Breast epithelium (tissue), 4 donors: Measurements from ENCODE around the gene CLK2. TPM values are rescaled to one million over a fixed set of nuclear protein-coding genes. Genes with fewer than 3 reads are reported as not detected.

Experiments
- DNase-seq, 2 donors: peaks; one replicate each; pipeline ENCODE4 v3.0.0-alpha.2; 2019; ENCODE audit warnings: low spot score in 2 of 2
- H3K27ac ChIP-seq, 2 donors: fragments of 200-600 bp; sonication (generic) in 1 of 2; one replicate each; pipeline ENCODE4 v1.5.1; 2016 to 2019; ENCODE audit warnings: mild to moderate bottlenecking in 1 of 2
- H3K27me3 ChIP-seq, 2 donors: fragments of 200-600 bp; sonication (generic) in 1 of 2; one replicate each; pipeline versions ENCODE4 v1.5.1 to v1.6.0; 2017 to 2019; ENCODE audit warnings: control low read depth in 1 of 2, mild to moderate bottlenecking in 1 of 2
- H3K36me3 ChIP-seq: fragments of 200-600 bp; one replicate; pipeline ENCODE4 v1.5.1; 2019
- H3K4me1 ChIP-seq, 2 donors: fragments of 200-600 bp; sonication (generic); one replicate each; pipeline ENCODE4 v1.5.1; 2016 to 2019; ENCODE audit warnings: control low read depth in 1 of 2
- H3K4me3 ChIP-seq, 3 donors: fragments of 200-600 bp; sonication (generic); 1 replicate in 2 of 3; 2 replicates in 1 of 3; pipeline ENCODE4 v1.5.1; 2016 to 2019; ENCODE audit warnings: mild to moderate bottlenecking in 3 of 3, moderate library complexity in 2 of 3
- H3K9me3 ChIP-seq, 2 donors: fragments of 200-600 bp; sonication (generic) in 1 of 2; one replicate each; pipeline ENCODE4 v1.5.1; 2016 to 2019; ENCODE audit warnings: control low read depth in 1 of 2
- CTCF ChIP-seq, 3 donors: fragments of 450-650 bp; IDR thresholded peaks; one replicate each; pipeline ENCODE4 v1.5.1; 2016 to 2017; ENCODE audit warnings: antibody characterized with exemption in 3 of 3, mild to moderate bottlenecking in 3 of 3, moderate library complexity in 3 of 3
- POLR2A ChIP-seq: fragments of 450-650 bp; IDR thresholded peaks from one replicate; pipeline ENCODE4 v1.6.1; 2016; ENCODE audit warnings: antibody characterized with exemption, mild to moderate bottlenecking, moderate library complexity
- POLR2AphosphoS5 ChIP-seq, 3 donors: sonication (generic); formaldehyde crosslinking; IDR thresholded peaks; one replicate each; pipeline ENCODE4 v1.6.1; 2017; ENCODE audit warnings: antibody characterized with exemption in 3 of 3
- intact Hi-C: fragments of 100-400 bp; cut with DNase I; formaldehyde crosslinking; loops from one replicate; pipeline ENCODE4 v1.15.1; 2023; ENCODE audit warnings: low total_unique reads
- total RNA-seq, 3 donors: library from RNA; depleted of rRNA; stranded (reverse); fragments of >200 nt; gene quantifications; one replicate each; pipeline ENCODE4 v1.1.0, GENCODE V29; 2016

Gene CLK2
- total RNA-seq, 3 donors from 2014 or later = 29.1 to 53.4 (median 48.7) TPM

GRCh38 chr1:155253797-155254196 is 19.5 kb downstream of the CLK2 start:
- TF ChIP-seq CTCF (IDR thresholded peaks at IDR 0.05) (no peak), POLR2AphosphoS5 (IDR thresholded peaks at IDR 0.05) (no peak), POLR2A (no peak)
- no peaks in the 10 kb centered on the region for H3K9me3 ChIP-seq
- intact Hi-C loops = loop anchor here (5.0 kb wide), 1 partner anchor 69 kb away; the partner anchor contains the start of gene RUSC1
- no peaks in the 10 kb centered on the region for H3K27me3 ChIP-seq
- peaks cover 3% of the 10 kb centered on the region for H3K36me3 ChIP-seq
- peak overlapping the region; percentile 96 for H3K27ac ChIP-seq
- H3K4me3 ChIP-seq = peak overlapping the region in 2 of 3 donors; percentile 78 to 97
- DNase-seq = no peak
- peaks cover 7 to 10% of the 10 kb centered on the region in 2 donors for H3K4me1 ChIP-seq

- Histone ChIP-seq H3K4me3 (no peak overlapping the region), H3K27me3 (no peaks in the 10 kb centered on the region), H3K4me1 (peaks cover 7 to 10% of the 10 kb centered on the region in 2 donors), H3K36me3 (no peaks in the 10 kb centered on the region), H3K27ac (no peak overlapping the region), H3K9me3 (no peaks in the 10 kb centered on the region)
- DNase-seq = no peak
- TF ChIP-seq POLR2AphosphoS5 (IDR thresholded peaks at IDR 0.05) (no peak), POLR2A (no peak), CTCF (IDR thresholded peaks at IDR 0.05) (no peak)
- intact Hi-C loops = loop anchor here (5.0 kb wide), 1 partner anchor 69 kb away; the partner anchor contains the start of gene RUSC1
Measured at GRCh38 chr1:155253208-155253607, 20.1 kb downstream of the CLK2 start.

GRCh38 chr1:155251566-155251965 is 21.7 kb downstream of the CLK2 start:
- no peak overlapping the region for H3K4me3 ChIP-seq
- no peaks in the 10 kb centered on the region for H3K27me3 ChIP-seq
- H3K9me3 ChIP-seq = no peaks in the 10 kb centered on the region
- TF ChIP-seq POLR2A (no peak), CTCF (IDR thresholded peaks at IDR 0.05) (no peak), POLR2AphosphoS5 (IDR thresholded peaks at IDR 0.05) (no peak)
- no peaks in the 10 kb centered on the region for H3K36me3 ChIP-seq
- intact Hi-C loops = loop anchor here (5.0 kb wide), 1 partner anchor 71 kb away; the partner anchor contains the start of gene RUSC1
- no peak overlapping the region for H3K27ac ChIP-seq
- no peak for DNase-seq
- H3K4me1 ChIP-seq = peaks cover 7 to 10% of the 10 kb centered on the region in 2 donors

- Histone ChIP-seq H3K4me3 (peak overlapping the region; percentile 20 to 52 (median 27)), H3K36me3 (no peaks in the 10 kb centered on the region), H3K27me3 (no peaks in the 10 kb centered on the region), H3K4me1 (peaks cover 7 to 10% of the 10 kb centered on the region in 2 donors), H3K9me3 (no peaks in the 10 kb centered on the region), H3K27ac (peak overlapping the region; percentile 8 to 41)
- DNase-seq = peak; percentile 86 to 92
- TF ChIP-seq POLR2A = no peak
- TF ChIP-seq CTCF (IDR thresholded peaks at IDR 0.05) = peak; percentile 98 to 99 (median 98)
- peak in 2 of 3 donors; percentile 24 to 66 for TF ChIP-seq POLR2AphosphoS5 (IDR thresholded peaks at IDR 0.05)
- intact Hi-C loops = loop anchor here (5.0 kb wide), 1 partner anchor 71 kb away; the partner anchor contains the start of gene RUSC1
Measured at GRCh38 chr1:155250633-155251449, 22.5 kb downstream of the CLK2 start.

- Histone ChIP-seq H3K36me3 (no peaks in the 10 kb centered on the region), H3K27ac (peak overlapping the region; percentile 8 to 40), H3K9me3 (no peaks in the 10 kb centered on the region), H3K4me1 (peaks cover 7 to 10% of the 10 kb centered on the region in 2 donors), H3K4me3 (peak overlapping the region; percentile 20 to 52 (median 27)), H3K27me3 (no peaks in the 10 kb centered on the region)
- TF ChIP-seq POLR2A (no peak), CTCF (IDR thresholded peaks at IDR 0.05) (no peak), POLR2AphosphoS5 (IDR thresholded peaks at IDR 0.05) (no peak)
- no peak for DNase-seq
- intact Hi-C loops = loop anchor here (5.0 kb wide), 1 partner anchor 72 kb away; the partner anchor contains the start of gene RUSC1
Measured at GRCh38 chr1:155250246-155250632, 23.1 kb downstream of the CLK2 start.
